Gastrocnemius medialis (tissue), 4 donors: ENCODE results near the gene CCL8.

Experiments used
- POLR2A ChIP-seq, 2 donors: fragments of 450-650 bp; IDR thresholded peaks; one replicate each; pipeline ENCODE4 v1.6.1; 2017; ENCODE audit warnings: antibody characterized with exemption in 2 of 2, mild to moderate bottlenecking in 2 of 2, moderate library complexity in 2 of 2
- TF ChIP-seq, protein P1 (sequence below), 5 experiments: fragments of 450-650 bp in 3 of 5; fragments of 200-600 bp in 2 of 5; sonication (generic) in 2 of 5; IDR thresholded peaks in 4 of 5; conservative IDR thresholded peaks in 1 of 5; 1 replicate in 4 of 5; 2 replicates in 1 of 5; pipeline ENCODE4 v1.5.1; 2016 to 2019; ENCODE audit warnings: antibody characterized with exemption in 5 of 5, mild to moderate bottlenecking in 3 of 5, moderate library complexity in 3 of 5

DNA sequence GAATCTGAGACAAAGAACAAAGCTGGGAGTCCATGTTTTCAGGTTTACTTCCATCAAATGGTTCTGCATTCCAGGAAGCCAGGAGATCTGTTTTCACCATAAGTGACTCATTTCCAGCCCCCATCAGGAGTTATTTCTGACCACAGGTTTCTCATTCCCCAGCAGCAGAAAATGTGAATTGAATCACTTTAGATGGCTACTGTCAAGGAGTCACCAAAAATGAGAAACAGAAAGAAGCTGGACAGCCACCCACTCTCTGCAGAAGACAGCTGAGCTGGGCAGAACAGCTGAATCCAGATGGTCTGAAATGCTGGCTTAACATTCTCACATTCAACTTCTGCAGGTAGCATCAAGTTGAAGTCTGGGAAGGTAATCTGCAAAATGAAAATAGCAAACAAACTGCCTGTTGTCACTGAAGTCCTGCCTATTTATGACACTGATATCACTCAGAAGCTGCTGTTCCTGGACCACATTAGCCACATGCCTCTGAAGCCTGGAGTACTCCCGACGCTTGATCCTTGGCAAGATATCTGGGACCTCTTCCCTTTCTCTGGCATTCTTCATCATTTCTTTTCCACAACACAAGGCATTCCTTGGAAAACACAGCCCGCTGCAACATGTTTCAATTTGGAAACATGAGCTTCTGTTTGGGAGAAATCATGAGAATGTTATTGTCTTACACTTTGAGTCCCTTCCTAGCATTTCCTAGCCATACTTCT, 18.4 kb upstream of the CCL8 start:
- TF ChIP-seq, protein P1, sequence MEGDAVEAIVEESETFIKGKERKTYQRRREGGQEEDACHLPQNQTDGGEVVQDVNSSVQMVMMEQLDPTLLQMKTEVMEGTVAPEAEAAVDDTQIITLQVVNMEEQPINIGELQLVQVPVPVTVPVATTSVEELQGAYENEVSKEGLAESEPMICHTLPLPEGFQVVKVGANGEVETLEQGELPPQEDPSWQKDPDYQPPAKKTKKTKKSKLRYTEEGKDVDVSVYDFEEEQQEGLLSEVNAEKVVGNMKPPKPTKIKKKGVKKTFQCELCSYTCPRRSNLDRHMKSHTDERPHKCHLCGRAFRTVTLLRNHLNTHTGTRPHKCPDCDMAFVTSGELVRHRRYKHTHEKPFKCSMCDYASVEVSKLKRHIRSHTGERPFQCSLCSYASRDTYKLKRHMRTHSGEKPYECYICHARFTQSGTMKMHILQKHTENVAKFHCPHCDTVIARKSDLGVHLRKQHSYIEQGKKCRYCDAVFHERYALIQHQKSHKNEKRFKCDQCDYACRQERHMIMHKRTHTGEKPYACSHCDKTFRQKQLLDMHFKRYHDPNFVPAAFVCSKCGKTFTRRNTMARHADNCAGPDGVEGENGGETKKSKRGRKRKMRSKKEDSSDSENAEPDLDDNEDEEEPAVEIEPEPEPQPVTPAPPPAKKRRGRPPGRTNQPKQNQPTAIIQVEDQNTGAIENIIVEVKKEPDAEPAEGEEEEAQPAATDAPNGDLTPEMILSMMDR (IDR thresholded peaks at IDR 0.05 in 4 of 5, conservative IDR thresholded peaks at IDR 0.05 in 1 of 5) = no peak
- no peak for TF ChIP-seq POLR2A (IDR thresholded peaks at IDR 0.05)
